Measurements from ENCODE around the gene CTNNA1.

CTNNA1 gene

DNA sequence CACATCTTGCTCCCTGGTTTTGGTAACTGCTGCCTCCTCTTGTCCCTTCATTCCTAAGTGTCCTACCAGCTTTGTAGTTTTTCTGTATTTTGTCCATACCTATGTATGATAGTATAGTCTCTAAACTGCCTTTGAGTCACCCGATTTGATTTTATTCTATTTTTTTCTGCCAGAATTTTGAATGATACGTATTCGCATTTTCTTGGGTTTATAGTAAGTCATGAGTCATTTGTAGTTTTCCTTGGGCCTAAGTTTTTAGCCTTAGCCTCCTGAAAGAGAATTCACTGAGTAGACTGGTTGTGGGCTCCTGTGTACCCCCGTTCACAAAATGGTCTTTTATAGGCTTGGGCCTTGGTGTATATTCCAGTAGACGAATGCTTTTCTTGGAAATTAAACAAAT is 62.3 kb downstream of the CTNNA1 start:
- Mint-ChIP-seq H3K4me3 (no peak overlapping the region), H3K27me3 (ENCODE audit: low read depth, poor library complexity) (no peaks in the 10 kb centered on the region), H3K4me1 (peaks cover 7% of the 10 kb centered on the region), H3K36me3 (ENCODE audit: low read depth) (peaks cover 76% of the 10 kb centered on the region), H3K27ac (no peak overlapping the region), H3K9me3 (peaks cover 17% of the 10 kb centered on the region)
- DNase-seq = no peak
- TF ChIP-seq CTCF (IDR thresholded peaks at IDR 0.05) = no peak

- H3K9me3 Mint-ChIP-seq = peaks cover 10% of the 10 kb centered on the region
- no peak for DNase-seq
- no peak overlapping the region for H3K27ac Mint-ChIP-seq
- TF ChIP-seq CTCF (IDR thresholded peaks at IDR 0.05) = no peak
- H3K4me1 Mint-ChIP-seq = peaks cover 7% of the 10 kb centered on the region
- H3K4me3 Mint-ChIP-seq = no peak overlapping the region
- peaks cover 64% of the 10 kb centered on the region for H3K36me3 Mint-ChIP-seq (ENCODE audit: low read depth)
- no peaks in the 10 kb centered on the region for H3K27me3 Mint-ChIP-seq (ENCODE audit: low read depth, poor library complexity)
Observed at GRCh38 chr5:138817241-138817640, 64.0 kb downstream of the CTNNA1 start.

- peaks cover 10% of the 10 kb centered on the region for H3K4me1 Mint-ChIP-seq
- H3K36me3 Mint-ChIP-seq (ENCODE audit: low read depth) = peaks cover 63% of the 10 kb centered on the region
- TF ChIP-seq CTCF (IDR thresholded peaks at IDR 0.05) = no peak
- DNase-seq = no peak
- H3K9me3 Mint-ChIP-seq = peaks cover 4% of the 10 kb centered on the region
- H3K27ac Mint-ChIP-seq = no peak overlapping the region
- no peak overlapping the region for H3K4me3 Mint-ChIP-seq
- no peaks in the 10 kb centered on the region for H3K27me3 Mint-ChIP-seq (ENCODE audit: low read depth, poor library complexity)
Observed at GRCh38 chr5:138819081-138819480, 65.9 kb downstream of the CTNNA1 start.

DNA sequence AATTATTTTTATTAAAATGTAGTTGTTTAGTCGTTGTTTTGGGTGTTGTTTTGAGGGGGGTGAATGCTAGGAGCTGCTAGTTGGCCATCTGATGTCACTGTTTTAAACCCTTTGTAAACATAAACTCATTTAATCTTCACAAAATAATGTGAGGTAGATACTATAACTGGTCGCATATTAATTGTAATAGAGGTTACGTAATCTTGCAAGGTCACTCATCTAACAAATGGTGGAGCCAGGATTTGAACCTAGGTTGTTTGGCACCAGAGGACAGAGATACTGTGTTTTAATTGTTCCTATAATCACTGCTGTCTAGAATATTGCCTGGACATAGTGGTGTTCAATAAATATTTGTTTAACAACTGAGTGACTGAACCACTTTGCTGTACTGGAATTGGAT is 67.5 kb downstream of the CTNNA1 start:
- Mint-ChIP-seq H3K27me3 (ENCODE audit: low read depth, poor library complexity) (no peaks in the 10 kb centered on the region), H3K27ac (peak overlapping the region; percentile 80), H3K9me3 (peaks cover 4% of the 10 kb centered on the region), H3K4me1 (peaks cover 11% of the 10 kb centered on the region), H3K4me3 (no peak overlapping the region), H3K36me3 (ENCODE audit: low read depth) (peaks cover 48% of the 10 kb centered on the region)
- TF ChIP-seq CTCF (IDR thresholded peaks at IDR 0.05) = no peak
- DNase-seq = no peak

DNA sequence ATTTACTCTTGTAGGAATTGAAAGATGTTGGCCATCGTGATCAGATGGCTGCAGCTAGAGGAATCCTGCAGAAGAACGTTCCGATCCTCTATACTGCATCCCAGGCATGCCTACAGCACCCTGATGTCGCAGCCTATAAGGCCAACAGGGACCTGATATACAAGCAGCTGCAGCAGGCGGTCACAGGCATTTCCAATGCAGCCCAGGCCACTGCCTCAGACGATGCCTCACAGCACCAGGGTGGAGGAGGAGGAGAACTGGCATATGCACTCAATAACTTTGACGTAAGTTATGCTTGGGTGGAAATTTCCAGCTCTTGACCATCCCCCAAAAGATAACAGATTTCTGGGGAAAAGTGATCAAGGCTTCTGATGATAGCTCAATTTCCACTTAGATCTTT is 71.3 kb downstream of the CTNNA1 start:
- DNase-seq = no peak
- H3K4me1 Mint-ChIP-seq = peaks cover 26% of the 10 kb centered on the region
- peaks cover 56% of the 10 kb centered on the region for H3K36me3 Mint-ChIP-seq (ENCODE audit: low read depth)
- H3K4me3 Mint-ChIP-seq = no peak overlapping the region
- H3K9me3 Mint-ChIP-seq = no peaks in the 10 kb centered on the region
- H3K27me3 Mint-ChIP-seq (ENCODE audit: low read depth, poor library complexity) = no peaks in the 10 kb centered on the region
- no peak overlapping the region for H3K27ac Mint-ChIP-seq
- no peak for TF ChIP-seq CTCF (IDR thresholded peaks at IDR 0.05)

DNA sequence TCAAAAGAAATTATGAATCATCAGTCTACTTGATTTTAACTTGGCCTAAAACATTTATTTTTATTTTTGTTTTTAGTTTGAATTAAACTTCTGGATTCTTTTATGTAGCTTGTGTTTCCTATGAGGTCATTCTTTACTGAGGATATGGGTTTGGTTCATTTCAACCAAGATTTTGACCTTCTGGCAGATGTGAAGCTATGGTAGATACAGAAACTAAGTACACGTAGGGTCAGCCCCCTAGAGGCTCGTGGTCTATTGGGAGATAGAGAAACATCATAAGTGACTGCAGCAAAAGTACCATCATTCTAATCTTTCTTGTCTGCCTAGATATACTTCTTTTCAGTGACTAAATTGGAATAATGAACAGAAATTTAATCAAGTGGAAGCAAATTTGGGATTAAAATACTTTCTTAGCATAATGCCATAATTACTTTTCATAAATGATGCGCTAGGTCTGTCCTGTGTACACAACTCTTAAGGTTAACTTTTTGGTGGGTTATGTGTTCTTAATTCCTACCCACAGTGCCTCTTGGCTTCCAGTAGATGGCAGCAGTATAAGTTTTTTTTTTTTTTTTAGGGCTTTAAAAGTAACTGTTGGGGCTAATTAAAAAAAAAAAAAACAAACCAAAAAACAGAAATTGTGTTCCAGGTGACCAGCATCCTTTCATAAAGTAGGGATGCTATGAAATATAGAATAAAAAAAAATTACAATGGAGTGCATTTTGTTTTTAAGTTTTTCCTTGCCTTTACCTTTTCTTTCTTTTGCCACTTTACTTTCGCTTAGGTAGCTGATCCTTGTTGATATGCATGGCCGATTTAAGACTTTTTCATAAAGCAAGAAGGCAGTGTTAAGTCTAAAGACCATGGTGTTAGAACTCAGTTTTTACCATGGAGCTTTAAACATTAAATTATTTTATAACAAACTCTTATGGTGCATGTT is 72.0 kb downstream of the CTNNA1 start:
- H3K36me3 Mint-ChIP-seq (ENCODE audit: low read depth) = peaks cover 60% of the 10 kb centered on the region
- TF ChIP-seq CTCF (IDR thresholded peaks at IDR 0.05) = peak; percentile 81
- H3K4me3 Mint-ChIP-seq = no peak overlapping the region
- peaks cover 29% of the 10 kb centered on the region for H3K4me1 Mint-ChIP-seq
- no peaks in the 10 kb centered on the region for H3K27me3 Mint-ChIP-seq (ENCODE audit: low read depth, poor library complexity)
- H3K27ac Mint-ChIP-seq = no peak overlapping the region
- H3K9me3 Mint-ChIP-seq = no peaks in the 10 kb centered on the region
- no peak for DNase-seq
